NCI-H2029 treated with DMSO at 0.1 percent for 48 hours (cell line): ENCODE results near the gene PIP4K2A.
"Not testable (repeated sequence)": the region's sequence is repeated elsewhere in the genome, so short reads cannot be mapped to it uniquely, and the experiment has no call there.

Source experiments
- DNase-seq: peaks from one replicate; lab custom pipeline; 2025; lab: John Stamatoyannopoulos, UW

PIP4K2A gene

GRCh38 chr10:22514414-22514758, 200.0 kb downstream of the PIP4K2A start:
- DNase-seq: not testable (repeated sequence)

- DNase-seq: not testable (repeated sequence)
Measured at GRCh38 chr10:22513483-22514413, 200.6 kb downstream of the PIP4K2A start.

- not testable (repeated sequence) for DNase-seq
Measured at GRCh38 chr10:22512015-22512414, 202.4 kb downstream of the PIP4K2A start.

GRCh38 chr10:22508214-22508613, 206.2 kb downstream of the PIP4K2A start:
- not testable (repeated sequence) for DNase-seq

- DNase-seq: no peak
Measured at GRCh38 chr10:22505911-22506685, 208.3 kb downstream of the PIP4K2A start.

- DNase-seq: no peak
Measured at GRCh38 chr10:22504766-22505165, 209.6 kb downstream of the PIP4K2A start.

GRCh38 chr10:22503315-22504088, 210.9 kb downstream of the PIP4K2A start:
- no peak for DNase-seq

GRCh38 chr10:22501863-22502262, 212.5 kb downstream of the PIP4K2A start:
- no peak for DNase-seq

- DNase-seq: no peak
Measured at GRCh38 chr10:22501413-22501812, 213.0 kb downstream of the PIP4K2A start.

GRCh38 chr10:22500656-22501340, 213.6 kb downstream of the PIP4K2A start:
- no peak for DNase-seq

- not testable (repeated sequence) for DNase-seq
Measured at GRCh38 chr10:22499973-22500372, 214.4 kb downstream of the PIP4K2A start.

- DNase-seq: no peak
Measured at GRCh38 chr10:22495396-22495795, 219.0 kb downstream of the PIP4K2A start.

GRCh38 chr10:22494007-22494406, 220.4 kb downstream of the PIP4K2A start:
- DNase-seq: no peak

GRCh38 chr10:22491931-22492615, 222.3 kb downstream of the PIP4K2A start:
- no peak for DNase-seq

GRCh38 chr10:22491480-22491879, 222.9 kb downstream of the PIP4K2A start:
- no peak for DNase-seq

GRCh38 chr10:22489975-22490374, 224.4 kb downstream of the PIP4K2A start:
- DNase-seq: no peak

GRCh38 chr10:22489467-22489866, 224.9 kb downstream of the PIP4K2A start:
- no peak for DNase-seq

- no peak for DNase-seq
Measured at GRCh38 chr10:22486431-22486830, 227.9 kb downstream of the PIP4K2A start.
